AG04449 (cell line): Measurements from ENCODE around the gene VPS13C.

ENCODE experiments used
- CTCF ChIA-PET: fragments of 350-600 bp; formaldehyde crosslinking; extraction: SDS; loops from one replicate; lab custom pipeline; 2021; ENCODE audit warnings: antibody characterized with exemption; lab: Yijun Ruan, JAX
- POLR2A ChIA-PET: fragments of 400-600, 350-600 bp; formaldehyde crosslinking; extraction: SDS; loops from one replicate; lab custom pipeline; 2020; ENCODE audit warnings: antibody characterized with exemption, inconsistent platforms; lab: Yijun Ruan, JAX
- DNase-seq: peaks from one replicate; pipeline ENCODE4 v3.0.0-alpha.2; 2010; ENCODE audit warnings: low read depth, low spot score
- H3K4me3 ChIP-seq: 2 replicates; pipeline ENCODE4 v1.5.1; 2011; ENCODE audit warnings: low read depth, mild to moderate bottlenecking, control low read depth, low read length
- CTCF ChIP-seq: IDR thresholded peaks from one replicate; pipeline ENCODE4 v1.5.1; 2011; ENCODE audit warnings: mild to moderate bottlenecking, moderate library complexity, low read length, control low read depth, inconsistent platforms; ENCODE audit not compliant: insufficient read depth; ENCODE audit errors: missing control alignments

The VPS13C gene

GRCh38 chr15:62060896-62061280, 641 bp upstream of the VPS13C start:
- H3K4me3 ChIP-seq, result peak overlapping the region; percentile 80
- POLR2A ChIA-PET, result interaction anchor here (0.9 kb wide), 1 partner anchor 58 kb away, joined by 3 read pairs; no protein-coding TSS in a partner anchor

DNA sequence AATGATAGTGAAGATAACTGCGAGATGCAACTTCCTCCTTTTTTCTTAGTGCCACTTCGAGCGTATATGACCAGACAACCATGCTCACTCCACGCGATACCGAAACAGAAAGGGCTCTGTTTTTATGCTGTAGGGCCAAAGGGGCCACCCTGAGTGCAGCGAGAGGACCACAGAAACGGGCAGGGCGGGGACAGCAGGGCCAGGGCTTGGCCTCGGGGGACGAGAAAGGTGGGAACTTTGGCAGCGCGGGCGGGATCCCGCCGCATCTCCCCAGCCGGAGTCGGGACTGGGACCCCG, 483 bp downstream of the VPS13C start:
- TF ChIP-seq CTCF, result no peak
- POLR2A ChIA-PET, result interaction anchor here (0.6 kb wide), 1 partner anchor 103 kb away, joined by 3 read pairs; no protein-coding TSS in a partner anchor
- H3K4me3 ChIP-seq, result peak overlapping the region; percentile 80
- no peak for DNase-seq
- CTCF ChIA-PET, result interaction anchor here (0.7 to 6.9 kb wide), 21 partner anchors 8 to 682 kb away, joined by 3 to 100 read pairs (median 5); no protein-coding TSS in a partner anchor

More at GRCh38 chr15:62060896-62061280, 641 bp upstream of the VPS13C start:
- CTCF ChIA-PET, result interaction anchor here (0.9 to 6.9 kb wide), 22 partner anchors 9 to 226 kb away, joined by 3 to 100 read pairs (median 5); no protein-coding TSS in a partner anchor
- DNase-seq, result no peak
- TF ChIP-seq CTCF, result no peak

GRCh38 chr15:62059108-62059815, 985 bp downstream of the VPS13C start:
- ChIA-PET CTCF (interaction anchor here (0.8 to 6.9 kb wide), 8 partner anchors 7 to 683 kb away, joined by 3 to 100 read pairs (median 6); no protein-coding TSS in a partner anchor), POLR2A (interaction anchor here (0.6 kb wide), 1 partner anchor 104 kb away, joined by 3 read pairs; no protein-coding TSS in a partner anchor)
- H3K4me3 ChIP-seq, result peak overlapping the region; percentile 80
- no peak for TF ChIP-seq CTCF
- DNase-seq, result no peak

- CTCF ChIA-PET, result interaction anchor here (1.1 to 6.9 kb wide), 5 partner anchors 7 to 248 kb away, joined by 4 to 100 read pairs (median 16); no protein-coding TSS in a partner anchor
- H3K4me3 ChIP-seq, result no peak overlapping the region
- no peak for TF ChIP-seq CTCF
- POLR2A ChIA-PET, result no interaction called here
- no peak for DNase-seq
Measured at GRCh38 chr15:62058327-62059028, 1.8 kb downstream of the VPS13C start.

DNA sequence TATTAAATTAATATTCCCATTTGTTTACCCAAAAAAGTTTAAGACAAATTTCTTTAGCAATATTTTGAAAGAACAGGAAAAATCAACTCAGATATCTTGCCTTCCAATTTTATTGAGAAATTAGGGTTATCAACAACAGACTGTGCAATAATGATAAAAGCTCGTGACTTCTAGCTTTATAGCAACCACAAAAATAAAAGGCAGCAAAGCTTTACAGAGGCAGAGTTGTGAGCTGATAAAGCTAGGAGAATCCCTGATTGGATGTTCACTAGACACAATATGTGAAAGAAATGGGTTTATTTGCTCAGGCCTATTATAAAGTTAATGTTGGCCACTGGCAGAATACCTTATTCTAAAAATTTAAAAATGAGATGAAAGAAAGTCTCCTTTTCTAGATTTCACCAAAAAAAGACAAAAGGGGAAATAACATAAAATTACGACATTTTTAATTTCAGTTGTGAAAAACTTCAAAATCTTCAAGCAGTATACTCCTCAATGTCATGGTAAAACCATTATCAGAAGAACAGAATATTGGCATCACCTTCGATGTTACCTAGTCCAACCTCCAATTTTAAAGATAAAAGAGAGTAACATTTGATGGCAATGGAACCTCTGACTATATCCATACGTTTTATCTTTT, 2.8 kb downstream of the VPS13C start:
- TF ChIP-seq CTCF, result no peak
- no peak for DNase-seq
- POLR2A ChIA-PET, result no interaction called here
- H3K4me3 ChIP-seq, result no peak overlapping the region
- CTCF ChIA-PET, result interaction anchor here (1.3 kb wide), 1 partner anchor 15 kb away, joined by 3 read pairs; no protein-coding TSS in a partner anchor
